Naive B cell (primary cell): ENCODE results near the gene VAV2. TPM values are rescaled to one million over a fixed set of nuclear protein-coding genes. Genes with fewer than 3 reads are reported as not detected.

Experiments used
- ATAC-seq, 2 donors: fragments of 150-1000 bp; cut with Tn5 transposase; 2 replicates each; pipeline ENCODE4 v1.10.0; 2021; ENCODE audit warnings: low read depth in 2 of 2, mild to moderate bottlenecking in 2 of 2, moderate library complexity in 2 of 2
- DNase-seq: peaks from one replicate; pipeline ENCODE4 v3.0.0; 2022
- H3K27ac Mint-ChIP-seq, 6 donors: one replicate each; pipeline ENCODE4 v1.8.0; 2020 to 2022; ENCODE audit warnings: mild to moderate bottlenecking in 6 of 6, mixed read lengths in 6 of 6, moderate library complexity in 5 of 6, inconsistent platforms in 2 of 6
- H3K27me3 Mint-ChIP-seq, 3 donors: one replicate each; pipeline ENCODE4 v1.8.0; 2021 to 2022; ENCODE audit warnings: mixed read lengths in 3 of 3, mild to moderate bottlenecking in 1 of 3
- H3K36me3 Mint-ChIP-seq, 2 donors: one replicate each; pipeline ENCODE4 v1.8.0; 2020 to 2022; ENCODE audit warnings: mixed read lengths in 2 of 2, inconsistent platforms in 1 of 2, mild to moderate bottlenecking in 1 of 2
- H3K4me1 Mint-ChIP-seq, 3 donors: one replicate each; pipeline ENCODE4 v1.8.0; 2020 to 2022; ENCODE audit warnings: mixed read lengths in 3 of 3, inconsistent platforms in 1 of 3, mild to moderate bottlenecking in 1 of 3, moderate library complexity in 1 of 3
- H3K4me3 Mint-ChIP-seq, 8 donors: one replicate each; pipeline ENCODE4 v1.8.0; 2020 to 2022; ENCODE audit warnings: mild to moderate bottlenecking in 8 of 8, mixed read lengths in 8 of 8, moderate library complexity in 8 of 8, inconsistent platforms in 2 of 8
- H3K9me3 Mint-ChIP-seq, 7 donors: one replicate each; pipeline ENCODE4 v1.8.0; 2020 to 2022; ENCODE audit warnings: mixed read lengths in 7 of 7, mild to moderate bottlenecking in 5 of 7, inconsistent platforms in 2 of 7, moderate library complexity in 1 of 7
- polyA plus RNA-seq, 6 donors: library from polyadenylated mRNA; unstranded; fragments of 300-500 nt; fragmentation: Illumina TruSeq; gene quantifications; one replicate each; pipeline ENCODE4 v1.2.3, GENCODE V29; 2021; ENCODE audit warnings: low read depth in 6 of 6

The VAV2 gene
- polyA plus RNA-seq, 6 donors from 2014 or later = 5.7 to 33.3 (median 15.2) TPM

DNA sequence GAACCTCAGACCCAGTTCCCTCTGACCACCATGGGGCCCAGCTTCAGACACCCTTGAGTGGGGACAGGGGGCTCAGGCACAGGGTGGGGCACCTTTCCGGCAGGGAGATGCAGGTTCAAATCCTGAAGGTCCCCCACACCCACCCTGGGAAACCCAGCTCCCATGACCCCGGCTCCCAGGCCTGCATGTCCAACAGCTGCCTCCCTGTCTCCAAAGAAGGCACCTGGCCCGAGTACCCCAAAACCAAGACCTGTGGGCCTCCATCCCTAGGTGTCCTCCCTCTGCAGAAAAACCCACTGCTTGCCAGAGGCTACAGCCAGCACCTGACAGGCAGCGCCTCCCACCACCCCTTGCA, 38.5 kb downstream of the VAV2 start:
- no peaks in the 10 kb centered on the region for H3K27me3 Mint-ChIP-seq
- DNase-seq (no peak), ATAC-seq (no peak)
- no peaks in the 10 kb centered on the region for H3K36me3 Mint-ChIP-seq
- peak overlapping the region in 3 of 6 donors; percentile 54 to 97 (median 76) for H3K27ac Mint-ChIP-seq
- H3K9me3 Mint-ChIP-seq = no peaks in the 10 kb centered on the region
- H3K4me3 Mint-ChIP-seq = peak overlapping the region in 3 of 8 donors; percentile 78 to 91 (median 88)
- peaks cover 52 to 67% (median 59%) of the 10 kb centered on the region in 3 donors for H3K4me1 Mint-ChIP-seq

- Mint-ChIP-seq H3K27me3 (no peaks in the 10 kb centered on the region), H3K27ac (peak overlapping the region in 3 of 6 donors; percentile 11 to 66 (median 47)), H3K36me3 (no peaks in the 10 kb centered on the region), H3K4me3 (peak overlapping the region in 1 of 8 donors; percentile 12), H3K9me3 (no peaks in the 10 kb centered on the region), H3K4me1 (peaks cover 55 to 71% (median 63%) of the 10 kb centered on the region in 3 donors)
- ATAC-seq = no peak
- DNase-seq = no peak
Measured at GRCh38 chr9:133952598-133953550, 39.2 kb downstream of the VAV2 start.

DNA sequence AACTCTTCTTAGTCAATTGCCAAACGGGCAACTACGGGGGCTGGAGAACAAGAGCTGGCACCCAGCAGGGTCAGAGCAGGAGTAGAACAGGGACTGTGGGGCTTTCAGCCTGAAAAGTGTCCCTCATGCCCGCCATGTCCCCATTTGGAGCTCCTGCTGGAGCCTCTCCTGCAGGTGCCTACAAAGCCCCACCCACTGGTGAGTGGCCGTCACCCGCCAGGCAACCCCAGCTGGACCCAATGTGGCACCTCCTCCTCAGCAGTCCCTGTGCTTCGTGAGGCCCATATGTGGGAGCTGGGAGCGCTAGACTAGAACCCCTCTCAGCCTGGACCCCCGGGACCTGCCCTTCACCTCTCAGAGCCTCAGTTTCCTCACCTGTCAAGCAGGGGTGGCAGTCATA, 40.9 kb downstream of the VAV2 start:
- H3K27ac Mint-ChIP-seq = peak overlapping the region in 2 of 6 donors; percentile 25 to 80
- H3K27me3 Mint-ChIP-seq = no peaks in the 10 kb centered on the region
- H3K9me3 Mint-ChIP-seq = no peaks in the 10 kb centered on the region
- ATAC-seq (no peak), DNase-seq (no peak)
- no peaks in the 10 kb centered on the region for H3K36me3 Mint-ChIP-seq
- H3K4me3 Mint-ChIP-seq = peak overlapping the region in 2 of 8 donors; percentile 3 to 11
- H3K4me1 Mint-ChIP-seq = peaks cover 54 to 73% (median 67%) of the 10 kb centered on the region in 3 donors

- Mint-ChIP-seq H3K4me3 (no peak overlapping the region), H3K9me3 (no peaks in the 10 kb centered on the region), H3K27me3 (no peaks in the 10 kb centered on the region), H3K4me1 (peaks cover 53 to 73% (median 67%) of the 10 kb centered on the region in 3 donors), H3K36me3 (no peaks in the 10 kb centered on the region), H3K27ac (peak overlapping the region in 5 of 6 donors; percentile 33 to 80 (median 59))
- ATAC-seq (no peak), DNase-seq (no peak)
Measured at GRCh38 chr9:133950629-133951111, 41.5 kb downstream of the VAV2 start.

DNA sequence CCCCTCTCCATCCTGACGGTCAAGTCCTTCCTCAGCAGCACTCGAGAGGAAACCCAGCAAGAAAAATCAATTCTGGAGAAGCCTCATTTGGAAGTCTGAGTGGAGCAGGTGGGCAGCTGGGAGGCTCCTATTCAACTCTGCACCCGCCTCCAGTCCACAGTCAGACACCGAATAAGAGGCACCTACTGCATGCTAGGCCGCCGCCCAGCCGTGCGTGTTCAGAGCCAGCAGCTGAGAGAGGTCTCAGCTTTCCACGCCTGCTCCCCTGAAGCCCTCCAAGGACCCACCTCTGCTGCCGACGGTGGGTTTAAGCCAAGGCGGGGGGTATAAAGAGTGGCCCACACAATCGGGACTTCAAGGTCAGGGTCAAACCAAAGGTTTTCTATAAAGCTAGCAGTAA, 41.9 kb downstream of the VAV2 start:
- no peak overlapping the region for H3K4me3 Mint-ChIP-seq
- H3K4me1 Mint-ChIP-seq = peaks cover 53 to 76% (median 69%) of the 10 kb centered on the region in 3 donors
- H3K36me3 Mint-ChIP-seq = no peaks in the 10 kb centered on the region
- no peak for ATAC-seq
- DNase-seq = no peak
- H3K9me3 Mint-ChIP-seq = no peaks in the 10 kb centered on the region
- no peaks in the 10 kb centered on the region for H3K27me3 Mint-ChIP-seq
- peak overlapping the region in 2 of 6 donors; percentile 33 to 60 for H3K27ac Mint-ChIP-seq

DNA sequence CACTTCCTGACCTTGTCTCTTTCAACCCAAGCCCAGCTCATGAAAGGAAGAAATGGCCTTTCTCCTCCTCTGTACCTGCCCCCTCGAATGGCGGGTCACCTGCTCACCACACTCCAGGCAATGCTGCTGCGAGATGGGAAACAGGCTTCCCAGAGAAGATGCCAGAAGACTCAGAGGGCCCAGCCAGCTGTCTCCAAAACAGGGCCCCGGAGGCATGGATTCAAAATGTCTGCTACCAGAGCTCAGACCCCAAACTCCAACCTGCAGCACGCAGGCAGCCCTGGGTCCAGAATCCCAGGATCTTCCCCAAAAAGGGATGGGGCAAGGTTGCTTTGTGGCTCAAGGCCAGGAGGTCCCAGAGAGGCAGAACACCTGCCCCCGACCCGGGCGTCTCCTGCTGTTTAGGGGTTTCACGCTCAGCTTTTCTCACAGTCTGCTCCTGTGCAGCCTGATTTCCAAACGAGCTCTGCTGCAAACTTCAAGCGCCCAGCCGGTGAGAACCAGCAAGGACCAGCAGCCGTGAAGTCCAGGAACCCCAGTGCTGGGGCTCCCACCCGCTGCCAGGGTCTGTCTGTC, 42.5 kb downstream of the VAV2 start:
- Mint-ChIP-seq H3K36me3 (no peaks in the 10 kb centered on the region), H3K27me3 (no peaks in the 10 kb centered on the region), H3K4me3 (peak overlapping the region in 1 of 8 donors; percentile 24), H3K27ac (peak overlapping the region in 3 of 6 donors; percentile 80 to 95 (median 85)), H3K9me3 (no peaks in the 10 kb centered on the region), H3K4me1 (peaks cover 48 to 76% (median 69%) of the 10 kb centered on the region in 3 donors)
- no peak for ATAC-seq
- DNase-seq = no peak

GRCh38 chr9:133948561-133949485, 43.3 kb downstream of the VAV2 start:
- Mint-ChIP-seq H3K4me3 (peak overlapping the region in 3 of 8 donors; percentile 10 to 27 (median 24)), H3K9me3 (no peaks in the 10 kb centered on the region), H3K36me3 (no peaks in the 10 kb centered on the region), H3K27ac (peak overlapping the region in 5 of 6 donors; percentile 74 to 95 (median 88)), H3K4me1 (peaks cover 47 to 76% (median 69%) of the 10 kb centered on the region in 3 donors), H3K27me3 (no peaks in the 10 kb centered on the region)
- DNase-seq = no peak
- no peak for ATAC-seq

DNA sequence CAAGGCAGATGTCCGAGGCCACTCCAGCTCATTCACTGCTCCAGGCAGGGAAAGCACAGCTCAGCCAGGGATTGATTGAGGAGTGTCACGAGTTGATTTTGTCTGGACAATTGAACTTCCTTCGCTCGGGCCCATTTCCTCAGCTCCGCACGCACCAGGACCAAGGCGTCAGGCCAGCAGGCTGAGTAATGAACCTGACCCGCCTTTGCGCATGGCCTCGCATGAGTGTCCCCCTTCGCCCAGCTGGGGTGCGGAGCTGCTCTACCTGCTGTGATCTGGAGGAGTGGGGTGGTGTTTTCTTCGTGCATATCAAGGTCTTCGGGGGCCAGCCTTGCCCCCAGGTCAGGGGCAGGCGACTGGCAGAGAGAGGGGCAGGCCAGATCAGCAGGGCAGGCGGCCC, 44.0 kb downstream of the VAV2 start:
- H3K9me3 Mint-ChIP-seq = no peaks in the 10 kb centered on the region
- no peak overlapping the region for H3K4me3 Mint-ChIP-seq
- H3K27me3 Mint-ChIP-seq = no peaks in the 10 kb centered on the region
- H3K27ac Mint-ChIP-seq = peak overlapping the region in 4 of 6 donors; percentile 74 to 95 (median 82)
- no peak for ATAC-seq
- H3K36me3 Mint-ChIP-seq = no peaks in the 10 kb centered on the region
- peaks cover 52 to 72% (median 69%) of the 10 kb centered on the region in 3 donors for H3K4me1 Mint-ChIP-seq
- DNase-seq = no peak

DNA sequence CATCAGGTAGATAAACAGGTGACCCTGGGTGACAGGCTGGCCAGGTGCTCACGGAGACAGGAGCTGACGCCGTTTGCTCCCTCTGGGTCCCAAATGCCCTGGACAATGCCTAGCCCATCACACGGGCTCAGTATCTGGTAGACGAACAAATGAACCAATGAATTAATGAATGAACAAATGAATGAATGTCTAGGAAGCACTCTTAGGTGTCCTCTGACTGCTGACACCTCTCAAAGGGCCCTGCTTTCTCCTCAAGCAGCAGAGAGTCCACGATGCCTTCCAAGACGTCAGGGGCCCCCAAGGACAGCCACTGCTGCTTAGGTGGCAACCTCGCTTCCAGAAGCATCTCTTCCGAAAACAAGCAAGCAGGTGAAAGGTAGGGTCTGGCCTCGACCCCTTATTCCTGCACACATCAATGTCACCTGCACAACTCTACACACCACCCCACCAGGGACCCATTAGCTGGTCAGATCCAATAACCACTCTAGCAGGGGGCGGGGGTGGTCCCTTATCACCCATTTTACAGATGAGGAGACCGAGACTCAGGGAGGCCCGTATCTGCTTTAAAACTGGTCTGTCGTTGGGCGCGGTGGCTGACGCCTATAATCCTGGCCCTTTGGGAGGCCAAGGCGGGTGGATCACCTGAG, 45.2 kb downstream of the VAV2 start:
- Mint-ChIP-seq H3K27me3 (no peaks in the 10 kb centered on the region), H3K4me3 (peak overlapping the region in 6 of 8 donors; percentile 59 to 91 (median 74)), H3K36me3 (no peaks in the 10 kb centered on the region), H3K27ac (peak overlapping the region in 5 of 6 donors; percentile 47 to 99 (median 95)), H3K9me3 (no peaks in the 10 kb centered on the region), H3K4me1 (peaks cover 55 to 74% (median 63%) of the 10 kb centered on the region in 3 donors)
- no peak for ATAC-seq
- no peak for DNase-seq

- peak overlapping the region; percentile 93 to 99 (median 97) for H3K27ac Mint-ChIP-seq
- peaks cover 58 to 78% (median 68%) of the 10 kb centered on the region in 3 donors for H3K4me1 Mint-ChIP-seq
- peak overlapping the region; percentile 66 to 91 (median 78) for H3K4me3 Mint-ChIP-seq
- no peaks in the 10 kb centered on the region for H3K36me3 Mint-ChIP-seq
- H3K9me3 Mint-ChIP-seq = no peaks in the 10 kb centered on the region
- DNase-seq (peak; percentile 55), ATAC-seq (peak; percentile 18 to 67)
- no peaks in the 10 kb centered on the region for H3K27me3 Mint-ChIP-seq
Measured at GRCh38 chr9:133945977-133946753, 46.0 kb downstream of the VAV2 start.

DNA sequence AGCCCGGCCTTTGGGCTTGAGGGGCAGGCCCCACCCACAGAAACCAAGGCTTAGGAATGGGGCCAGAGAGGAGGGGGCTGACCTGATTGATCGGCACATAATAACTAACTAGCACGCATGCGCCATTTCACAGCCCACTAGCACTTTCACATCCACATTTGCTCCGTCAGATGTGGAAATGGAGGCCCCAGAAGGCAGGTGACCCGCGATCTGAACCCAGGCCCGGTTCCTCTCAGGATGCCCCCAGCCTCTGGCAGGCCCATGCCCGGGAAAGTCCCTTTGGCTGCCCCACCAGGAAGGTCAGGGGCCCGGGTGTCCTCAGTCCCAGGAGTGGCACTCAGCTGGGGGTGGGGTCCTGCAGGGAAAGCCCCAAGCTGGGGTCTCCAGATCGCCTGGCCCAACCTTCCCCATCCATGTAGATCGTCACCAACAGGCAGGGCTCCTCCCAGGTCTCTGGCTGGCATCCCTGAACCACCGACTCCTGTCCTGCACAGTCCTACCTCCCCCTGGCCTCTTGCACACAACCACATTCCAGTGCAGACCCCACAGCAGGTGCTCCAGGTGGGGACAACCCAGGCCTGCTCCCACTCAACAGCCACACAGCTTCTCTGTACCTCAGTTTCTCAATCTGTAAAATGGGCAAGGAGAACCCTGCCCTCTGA, 46.7 kb downstream of the VAV2 start:
- Mint-ChIP-seq H3K36me3 (peaks cover 0 to 5% of the 10 kb centered on the region in 2 donors), H3K27me3 (no peaks in the 10 kb centered on the region), H3K4me1 (peaks cover 57 to 78% (median 68%) of the 10 kb centered on the region in 3 donors), H3K27ac (peak overlapping the region; percentile 93 to 99 (median 97)), H3K4me3 (peak overlapping the region; percentile 66 to 91 (median 74)), H3K9me3 (no peaks in the 10 kb centered on the region)
- ATAC-seq (peak; percentile 84 to 91), DNase-seq (peak; percentile 78)
